HCT116 (cell line): Measurements from ENCODE around the gene ATP8A2. TPM values are rescaled to one million over a fixed set of nuclear protein-coding genes. Genes with fewer than 3 reads are reported as not detected.
"Not testable (repeated sequence)": the region's sequence is repeated elsewhere in the genome, so short reads cannot be mapped to it uniquely, and the experiment has no call there.

ENCODE experiments used
- ATAC-seq: fragments of 200-7000 bp; cut with Tn5 transposase; 2 replicates; pipeline ENCODE4 v1.9.1; 2020; ENCODE audit warnings: mild to moderate bottlenecking, moderate library complexity
- BruUV-seq: library from RNA; stranded (reverse); fragments of 400-500 nt; replicated peaks from 2 replicates; lab custom pipeline; 2021; lab: Mats Ljungman, UMichigan
- CTCF ChIA-PET: fragments of 300-600 bp; sonication (Branson Sonifier 250); formaldehyde crosslinking; loops from one replicate; lab custom pipeline; 2021; ENCODE audit warnings: antibody characterized with exemption; lab: Charles Lee
- POLR2A ChIA-PET: fragments of 300-600, 350-600 bp; sonication (Branson Sonifier 250); formaldehyde crosslinking; loops from one replicate; lab custom pipeline; 2021; ENCODE audit warnings: antibody characterized with exemption; lab: Charles Lee
- RAD21 ChIA-PET, 2 experiments: fragments of 300-600 bp; sonication (Branson Sonifier 250); formaldehyde crosslinking; loops; one replicate each; lab custom pipeline; 2023; ENCODE audit warnings: low total read pairs in 2 of 2; ENCODE audit not compliant: uncharacterized antibody in 2 of 2, unreplicated experiment in 2 of 2, low non-redundant PET in 1 of 2; lab: Charles Lee
- DNase-seq: peaks from one replicate; pipeline ENCODE4 v3.0.0-alpha.2; 2010; ENCODE audit warnings: low read depth, low spot score
- H2AFZ ChIP-seq: fragments of 200-600 bp; shearing (Covaris generic), sonication (generic); 2 replicates; pipeline ENCODE4 v1.6.1; 2017; ENCODE audit warnings: low read depth, mixed run types, mixed read lengths, antibody characterized with exemption, low read length; ENCODE audit not compliant: poor library complexity, severe bottlenecking
- H3K27ac ChIP-seq: 2 replicates; pipeline ENCODE4 v1.5.1; 2012; ENCODE audit warnings: low read depth, low read length
- H3K27me3 ChIP-seq: fragments of 200-600 bp; sonication (generic); 2 replicates; pipeline ENCODE4 v1.6.1; 2016; ENCODE audit warnings: mixed run types, low read length, mixed read lengths; ENCODE audit not compliant: insufficient read depth
- H3K36me3 ChIP-seq, 2 experiments: fragments of 200-500 bp in 1 of 2; fragments of 200-600 bp in 1 of 2; sonication (Bioruptor generic) in 1 of 2; sonication (generic) in 1 of 2; 2 replicates each; pipeline versions ENCODE4 v1.5.1 to v1.6.1; 2014 to 2016; ENCODE audit warnings: low read length in 2 of 2, inconsistent platforms in 1 of 2, mixed read lengths in 1 of 2, mixed run types in 1 of 2; ENCODE audit not compliant: insufficient read depth in 2 of 2, control insufficient read depth in 1 of 2
- H3K4me1 ChIP-seq, 2 experiments: fragments of 200-600 bp in 1 of 2; sonication (generic) in 1 of 2; 2 replicates each; pipeline versions ENCODE4 v1.5.1 to v1.6.1; 2012 to 2017; ENCODE audit warnings: low read length in 2 of 2, inconsistent platforms in 1 of 2, mild to moderate bottlenecking in 1 of 2, mixed read lengths in 1 of 2, mixed run types in 1 of 2, moderate library complexity in 1 of 2; ENCODE audit not compliant: insufficient read depth in 2 of 2, control insufficient read depth in 1 of 2
- H3K4me2 ChIP-seq: fragments of 200-600 bp; sonication (generic); 2 replicates; pipeline ENCODE4 v1.6.1; 2017; ENCODE audit warnings: mixed run types, low read length, mixed read lengths
- H3K4me3 ChIP-seq, 2 experiments: fragments of 200-600 bp in 1 of 2; sonication (generic) in 1 of 2; replicated peaks in 1 of 2; 2 replicates each; pipeline ENCODE4 v1.5.1; 2011 to 2016; ENCODE audit warnings: low read length in 2 of 2, control low read depth in 1 of 2, low read depth in 1 of 2, mild to moderate bottlenecking in 1 of 2, mixed read lengths in 1 of 2, mixed run types in 1 of 2
- H3K79me2 ChIP-seq: fragments of 200-600 bp; sonication (generic); 2 replicates; pipeline ENCODE4 v1.6.1; 2017; ENCODE audit warnings: mild to moderate bottlenecking, mixed run types, low read length, moderate library complexity, mixed read lengths; ENCODE audit not compliant: insufficient read depth
- H3K9ac ChIP-seq: fragments of 200-600 bp; sonication (generic); 2 replicates; pipeline ENCODE4 v1.6.1; 2016; ENCODE audit warnings: low read length, mixed read lengths
- H3K9me2 ChIP-seq: fragments of 200-600 bp; sonication (generic), shearing (Covaris generic); 2 replicates; pipeline ENCODE4 v1.6.1; 2017; ENCODE audit warnings: mixed run types, mild to moderate bottlenecking, moderate library complexity; ENCODE audit not compliant: insufficient read depth
- H3K9me3 ChIP-seq, 2 experiments: fragments of 200-500 bp in 1 of 2; fragments of 200-600 bp in 1 of 2; sonication (Bioruptor generic) in 1 of 2; sonication (generic) in 1 of 2; 2 replicates each; pipeline ENCODE4 v1.6.1; 2014 to 2017; ENCODE audit warnings: low read length in 2 of 2, mixed read lengths in 2 of 2, inconsistent platforms in 1 of 2, low read depth in 1 of 2, mild to moderate bottlenecking in 1 of 2, mixed run types in 1 of 2, moderate library complexity in 1 of 2; ENCODE audit not compliant: control insufficient read depth in 1 of 2, insufficient read depth in 1 of 2
- H4K20me1 ChIP-seq: fragments of 200-600 bp; sonication (generic), shearing (Covaris generic); 2 replicates; pipeline ENCODE4 v1.6.1; 2017; ENCODE audit warnings: mixed run types, mild to moderate bottlenecking, moderate library complexity; ENCODE audit not compliant: insufficient read depth
- CEBPB ChIP-seq: IDR thresholded peaks from 2 replicates; pipeline ENCODE4 v1.6.1; 2012; ENCODE audit warnings: low read depth
- CTCF ChIP-seq, 3 experiments: fragments of 200-600 bp in 1 of 3; sonication (generic) in 1 of 3; IDR thresholded peaks in 2 of 3; conservative IDR thresholded peaks in 1 of 3; 2 replicates each; pipeline ENCODE4 v1.5.1; 2012 to 2017; ENCODE audit warnings: low read depth in 2 of 3, low read length in 2 of 3, antibody characterized with exemption in 1 of 3, borderline replicate concordance in 1 of 3, control low read depth in 1 of 3, mild to moderate bottlenecking in 1 of 3, mixed read lengths in 1 of 3, mixed run types in 1 of 3, moderate library complexity in 1 of 3; ENCODE audit not compliant: insufficient read depth in 1 of 3
- EZH2phosphoT487 ChIP-seq: fragments of 200-600 bp; IDR thresholded peaks from 2 replicates; pipeline ENCODE4 v1.6.1; 2018; ENCODE audit warnings: antibody characterized with exemption, borderline replicate concordance
- FOSL1 ChIP-seq: IDR thresholded peaks from 2 replicates; pipeline ENCODE4 v1.6.1; 2012; ENCODE audit warnings: low read depth
- POLR2A ChIP-seq: IDR thresholded peaks from 2 replicates; pipeline ENCODE4 v1.7.0; 2011; ENCODE audit warnings: borderline replicate concordance; ENCODE audit not compliant: insufficient read depth, insufficient read length; ENCODE audit errors: extremely low read depth
- SIN3A ChIP-seq: IDR thresholded peaks from 2 replicates; pipeline ENCODE4 v1.6.1; 2012; ENCODE audit warnings: low read depth
- SRF ChIP-seq: IDR thresholded peaks from 2 replicates; pipeline ENCODE4 v1.6.1; 2012; ENCODE audit warnings: low read depth
- ZBTB33 ChIP-seq: IDR thresholded peaks from 2 replicates; pipeline ENCODE4 v1.6.1; 2011; ENCODE audit warnings: mild to moderate bottlenecking, low read length, moderate library complexity; ENCODE audit not compliant: insufficient replicate concordance; ENCODE audit errors: extremely low read depth
- intact Hi-C: fragments of 100-400 bp; cut with micrococcal nuclease; formaldehyde crosslinking; loops from 2 replicates; pipeline ENCODE4 v1.10.0; 2022
- total RNA-seq: library from RNA; stranded (reverse); gene quantifications from one replicate; pipeline ENCODE4 v1.2.1, GENCODE V29; 2021; ENCODE audit not compliant: unreplicated experiment
- TF ChIP-seq, protein P1 (sequence below): IDR thresholded peaks from 2 replicates; pipeline ENCODE4 v1.6.1; 2012

Gene ATP8A2
- total RNA-seq, 1 experiment from 2014 or later: not detected

- no peaks in the 10 kb centered on the region for H3K9me3 ChIP-seq
- no peak overlapping the region for H2AFZ ChIP-seq
- DNase-seq (no peak), ATAC-seq (no peak)
- H4K20me1 ChIP-seq: no peaks in the 10 kb centered on the region
- ChIA-PET RAD21 (no interaction called here), CTCF (interaction anchor here (1.1 kb wide), 1 partner anchor 927 kb away, joined by 4 read pairs; no protein-coding TSS in a partner anchor), POLR2A (no interaction called here)
- H3K4me3 ChIP-seq: no peak overlapping the region
- H3K79me2 ChIP-seq: no peaks in the 10 kb centered on the region
- H3K9ac ChIP-seq: no peak overlapping the region
- intact Hi-C loops: no loop called here
- H3K4me2 ChIP-seq: no peak overlapping the region
- H3K4me1 ChIP-seq: no peaks in the 10 kb centered on the region
- no TSS peak for BruUV-seq
- no peak overlapping the region for H3K27ac ChIP-seq
- TF ChIP-seq ZBTB33 (no peak), POLR2A (no peak), SRF (no peak), CEBPB (no peak), FOSL1 (no peak), SIN3A (no peak), EZH2phosphoT487 (no peak), CTCF (IDR thresholded peaks at IDR 0.05 in 2 of 3, conservative IDR thresholded peaks at IDR 0.05 in 1 of 3; ENCODE audit: borderline replicate concordance in 1 of 3, insufficient read depth in 1 of 3, low read depth in 2 of 3, low read length in 2 of 3) (no peak)
- TF ChIP-seq, protein P1, sequence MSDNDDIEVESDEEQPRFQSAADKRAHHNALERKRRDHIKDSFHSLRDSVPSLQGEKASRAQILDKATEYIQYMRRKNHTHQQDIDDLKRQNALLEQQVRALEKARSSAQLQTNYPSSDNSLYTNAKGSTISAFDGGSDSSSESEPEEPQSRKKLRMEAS: no peak
- TF ChIP-seq, all 23 proteins: peak for 0
- H3K36me3 ChIP-seq: no peaks in the 10 kb centered on the region
- H3K27me3 ChIP-seq: peaks cover 35% of the 10 kb centered on the region; the same call in 1 of the 2 replicates
- no peaks in the 10 kb centered on the region for H3K9me2 ChIP-seq
Observed at GRCh38 chr13:25771641-25772478, 400.1 kb downstream of the ATP8A2 start.

DNA sequence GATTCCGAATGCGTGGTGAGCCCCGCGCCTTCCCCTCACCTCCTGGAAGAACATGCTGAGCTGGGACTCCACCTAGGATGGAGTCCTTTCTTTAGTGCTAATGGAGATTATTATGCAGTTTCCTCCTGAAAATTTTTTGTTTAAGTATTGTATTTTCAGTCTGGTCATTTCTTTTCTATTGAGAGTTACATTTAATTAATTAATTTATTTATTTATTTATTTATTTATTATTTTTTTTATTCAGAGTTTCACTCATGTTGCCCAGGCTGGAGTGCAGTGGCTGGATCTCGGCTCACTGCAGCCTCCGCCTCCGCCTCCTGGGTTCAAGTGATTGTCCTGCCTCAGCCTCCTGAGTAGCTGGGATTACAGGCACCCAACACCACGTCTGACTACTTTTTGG is 400.8 kb downstream of the ATP8A2 start:
- H4K20me1 ChIP-seq, POLR2A ChIA-PET, H3K9me3 ChIP-seq, DNase-seq, H3K4me1 ChIP-seq, H3K4me3 ChIP-seq, H3K27ac ChIP-seq, H2AFZ ChIP-seq, H3K36me3 ChIP-seq, H3K9me2 ChIP-seq, intact Hi-C loops, ATAC-seq, BruUV-seq, RAD21 ChIA-PET, H3K79me2 ChIP-seq, H3K9ac ChIP-seq, H3K4me2 ChIP-seq: not testable (repeated sequence)
- CTCF ChIA-PET: interaction anchor here (1.1 kb wide), 1 partner anchor 926 kb away, joined by 4 read pairs; no protein-coding TSS in a partner anchor
- H3K27me3 ChIP-seq: peaks cover 39% of the 10 kb centered on the region
